H1 (cell line): Measurements from ENCODE around the gene CRPPA. TPM values are rescaled to one million over a fixed set of nuclear protein-coding genes. Genes with fewer than 3 reads are reported as not detected.

ENCODE experiments used
- CTCF ChIA-PET: fragments of 300-600 bp; sonication (Branson Sonifier 250); formaldehyde crosslinking; loops from one replicate; lab custom pipeline; 2021; ENCODE audit not compliant: partially characterized antibody; lab: Charles Lee
- POLR2A ChIA-PET: fragments of 300-600 bp; sonication (Branson Sonifier 250); formaldehyde crosslinking; loops from one replicate; lab custom pipeline; 2021; ENCODE audit warnings: inconsistent platforms; ENCODE audit not compliant: partially characterized antibody; lab: Charles Lee
- DNase-seq, 2 experiments: peaks; one replicate each; pipeline versions ENCODE4 v3.0.0 to v3.0.0-alpha.2; 2010 to 2022; ENCODE audit warnings: low spot score in 2 of 2, low read depth in 1 of 2, mixed read lengths in 1 of 2
- FAIRE-seq: peaks from 2 replicates; lab custom pipeline; 2011; peaks lifted over from hg19 to GRCh38; lab: Jason Lieb, UNC
- H2AFZ ChIP-seq: 2 replicates; pipeline ENCODE4 v1.8.1; 2012; ENCODE audit warnings: low read length, inconsistent platforms
- H2AK5ac ChIP-seq: 2 replicates; pipeline ENCODE4 v1.6.1; 2013; ENCODE audit warnings: low read depth, low read length
- H2BK120ac ChIP-seq: replicated peaks from 2 replicates; pipeline ENCODE3; 2013; ENCODE audit warnings: low read depth, low read length, inconsistent platforms
- H2BK12ac ChIP-seq: 2 replicates; pipeline ENCODE4 v1.6.1; 2013; ENCODE audit warnings: low read depth, low read length
- H2BK15ac ChIP-seq: 2 replicates; pipeline ENCODE4 v1.6.1; 2013; ENCODE audit warnings: low read length
- H2BK20ac ChIP-seq: 2 replicates; pipeline ENCODE4 v1.6.1; 2013; ENCODE audit warnings: low read length
- H2BK5ac ChIP-seq: 2 replicates; pipeline ENCODE4 v1.6.1; 2013; ENCODE audit warnings: low read depth, low read length
- H3K14ac ChIP-seq: 2 replicates; pipeline ENCODE4 v1.6.1; 2013; ENCODE audit warnings: inconsistent platforms; ENCODE audit not compliant: insufficient read length
- H3K18ac ChIP-seq: 2 replicates; pipeline ENCODE4 v1.6.1; 2013; ENCODE audit warnings: low read length; ENCODE audit errors: extremely low read depth
- H3K23ac ChIP-seq: 2 replicates; pipeline ENCODE4 v1.6.1; 2013; ENCODE audit warnings: inconsistent platforms; ENCODE audit not compliant: insufficient read length
- H3K23me2 ChIP-seq: 2 replicates; pipeline ENCODE4 v1.6.1; 2013; ENCODE audit warnings: low read depth, low read length
- H3K27ac ChIP-seq: 2 replicates; pipeline ENCODE4 v1.6.1; 2011; ENCODE audit warnings: low read depth, low read length, inconsistent platforms
- H3K27me3 ChIP-seq, 4 experiments: replicated peaks in 1 of 4; 1 replicate in 1 of 4; 2 replicates in 3 of 4; pipeline versions ENCODE4 v1.6.1 to v1.8.1; 2011 to 2013; ENCODE audit warnings: low read length in 3 of 4, mild to moderate bottlenecking in 3 of 4, inconsistent platforms in 2 of 4, mixed read lengths in 2 of 4, moderate library complexity in 1 of 4; ENCODE audit not compliant: control insufficient read depth in 3 of 4, insufficient read depth in 3 of 4; ENCODE audit errors: extremely low read depth in 1 of 4
- H3K36me3 ChIP-seq, 4 experiments: 2 replicates each; pipeline versions ENCODE4 v1.6.1 to v1.8.1; 2011 to 2013; ENCODE audit warnings: mild to moderate bottlenecking in 4 of 4, low read length in 3 of 4, moderate library complexity in 2 of 4, control low read depth in 1 of 4, inconsistent platforms in 1 of 4; ENCODE audit not compliant: insufficient read depth in 4 of 4, control insufficient read depth in 2 of 4
- H3K4ac ChIP-seq: replicated peaks from 2 replicates; pipeline ENCODE3; 2013; ENCODE audit warnings: low read length, low read depth, mixed read lengths, inconsistent platforms; ENCODE audit not compliant: insufficient read length
- H3K4me1 ChIP-seq, 4 experiments: replicated peaks in 1 of 4; 1 replicate in 1 of 4; 2 replicates in 3 of 4; pipeline versions ENCODE4 v1.6.1 to v1.8.1; 2011 to 2013; ENCODE audit warnings: low read length in 3 of 4, inconsistent platforms in 2 of 4, mixed read lengths in 1 of 4; ENCODE audit not compliant: insufficient read depth in 4 of 4, control insufficient read depth in 3 of 4
- H3K4me2 ChIP-seq, 2 experiments: 2 replicates each; pipeline versions ENCODE4 v1.6.1 to v1.8.1; 2011 to 2013; ENCODE audit warnings: low read depth in 2 of 2, low read length in 2 of 2, control low read depth in 1 of 2, inconsistent platforms in 1 of 2, mild to moderate bottlenecking in 1 of 2; ENCODE audit not compliant: insufficient read depth in 1 of 2
- H3K4me3 ChIP-seq, 4 experiments: fragments of 200-600, 300-600 bp in 1 of 4; sonication (generic), shearing (Covaris generic), sonication (Bioruptor Twin) in 1 of 4; 2 replicates each; pipeline versions ENCODE4 v1.5.1 to v1.8.1; 2011 to 2016; ENCODE audit warnings: low read length in 4 of 4, low read depth in 3 of 4, control low read depth in 2 of 4, inconsistent platforms in 2 of 4, mild to moderate bottlenecking in 2 of 4, mixed read lengths in 1 of 4, moderate library complexity in 1 of 4; ENCODE audit not compliant: insufficient read depth in 2 of 4; ENCODE audit errors: extremely low read depth in 1 of 4
- H3K56ac ChIP-seq: replicated peaks from 2 replicates; pipeline ENCODE3; 2013; ENCODE audit warnings: low read depth, mild to moderate bottlenecking, mixed read lengths, low read length, inconsistent platforms; ENCODE audit not compliant: insufficient read length
- H3K79me1 ChIP-seq: 2 replicates; pipeline ENCODE4 v1.6.1; 2013; ENCODE audit warnings: low read depth, low read length, control low read depth
- H3K79me2 ChIP-seq, 2 experiments: 2 replicates each; pipeline versions ENCODE4 v1.6.1 to v1.8.1; 2012 to 2013; ENCODE audit warnings: low read length in 2 of 2, mild to moderate bottlenecking in 2 of 2, inconsistent platforms in 1 of 2; ENCODE audit not compliant: insufficient read depth in 2 of 2, control insufficient read depth in 1 of 2
- H3K9ac ChIP-seq, 4 experiments: replicated peaks in 1 of 4; 1 replicate in 1 of 4; 2 replicates in 3 of 4; pipeline versions ENCODE4 v1.6.1 to v1.8.1; 2011 to 2013; ENCODE audit warnings: low read depth in 3 of 4, low read length in 3 of 4, control low read depth in 2 of 4, mild to moderate bottlenecking in 2 of 4, moderate library complexity in 2 of 4, inconsistent platforms in 1 of 4; ENCODE audit errors: extremely low read depth in 1 of 4
- H3K9me3 ChIP-seq, 2 experiments: 2 replicates each; pipeline versions ENCODE4 v1.6.1 to v1.8.1; 2012 to 2013; ENCODE audit warnings: mild to moderate bottlenecking in 2 of 2, moderate library complexity in 2 of 2, control low read depth in 1 of 2, inconsistent platforms in 1 of 2, low read depth in 1 of 2, low read length in 1 of 2, mixed read lengths in 1 of 2; ENCODE audit not compliant: insufficient read depth in 2 of 2
- H4K20me1 ChIP-seq, 2 experiments: replicated peaks in 1 of 2; 2 replicates each; pipeline versions ENCODE3 to v1.8.1; 2011 to 2013; ENCODE audit warnings: inconsistent platforms in 2 of 2, low read length in 2 of 2, mild to moderate bottlenecking in 1 of 2; ENCODE audit not compliant: insufficient read depth in 2 of 2, control insufficient read depth in 1 of 2
- H4K5ac ChIP-seq: 2 replicates; pipeline ENCODE4 v1.6.1; 2013; ENCODE audit warnings: low read length, low read depth, mixed read lengths, inconsistent platforms; ENCODE audit not compliant: insufficient read length
- H4K8ac ChIP-seq: 2 replicates; pipeline ENCODE4 v1.8.0; 2013; ENCODE audit warnings: mild to moderate bottlenecking, moderate library complexity, low read length, inconsistent platforms; ENCODE audit not compliant: insufficient read depth; ENCODE audit errors: extremely low read depth
- H4K91ac ChIP-seq: replicated peaks from 2 replicates; pipeline ENCODE3; 2013; ENCODE audit warnings: low read length, mixed read lengths, inconsistent platforms; ENCODE audit not compliant: insufficient read length
- ASH2L ChIP-seq: fragments of 200-600, 300-600 bp; sonication (generic); IDR thresholded peaks from one replicate; pipeline ENCODE4 v1.7.1; 2017; ENCODE audit warnings: low read length
- HDAC2 ChIP-seq, 2 experiments: fragments of 300-600 bp in 1 of 2; sonication (generic) in 1 of 2; IDR thresholded peaks; 2 replicates each; pipeline ENCODE4 v1.6.1; 2011 to 2012; ENCODE audit warnings: low read depth in 2 of 2, low read length in 2 of 2, mild to moderate bottlenecking in 2 of 2, moderate library complexity in 2 of 2, borderline replicate concordance in 1 of 2, inconsistent platforms in 1 of 2
- KDM5A ChIP-seq: fragments of 200-600 bp; IDR thresholded peaks from 2 replicates; pipeline ENCODE4 v1.7.1; 2012; ENCODE audit warnings: mild to moderate bottlenecking, low read length, inconsistent platforms, mixed read lengths
- RAD21 ChIP-seq, 2 experiments: IDR thresholded peaks in 1 of 2; conservative IDR thresholded peaks in 1 of 2; 2 replicates each; pipeline ENCODE4 v1.6.1; 2011; ENCODE audit warnings: low read depth in 2 of 2, low read length in 2 of 2, improper control_type of control experiment in 1 of 2, inconsistent platforms in 1 of 2, mild to moderate bottlenecking in 1 of 2, moderate library complexity in 1 of 2
- SIRT6 ChIP-seq: IDR thresholded peaks from one replicate; pipeline ENCODE4 v1.7.1; 2012; ENCODE audit warnings: low read length, inconsistent platforms
- SP2 ChIP-seq: IDR thresholded peaks from 2 replicates; pipeline ENCODE4 v1.6.1; 2012; ENCODE audit warnings: mild to moderate bottlenecking, low read length, inconsistent platforms
- TAF7 ChIP-seq: optimal IDR thresholded peaks from 2 replicates; pipeline ENCODE3; 2011; ENCODE audit warnings: low read depth, mild to moderate bottlenecking, inconsistent platforms, low read length, moderate library complexity, borderline replicate concordance
- TEAD4 ChIP-seq: IDR thresholded peaks from 2 replicates; pipeline ENCODE4 v1.6.1; 2012; ENCODE audit warnings: low read depth, low read length, inconsistent platforms, mixed read lengths
- YY1 ChIP-seq: IDR thresholded peaks from 2 replicates; pipeline ENCODE4 v1.6.1; 2011; ENCODE audit warnings: low read depth, mild to moderate bottlenecking, low read length
- ZNF274 ChIP-seq: IDR thresholded peaks from 2 replicates; pipeline ENCODE4 v1.7.0; 2012; ENCODE audit warnings: low read length, borderline replicate concordance; ENCODE audit errors: extremely low read depth
- WGBS, 2 experiments: shearing (Covaris generic) in 1 of 2; methylation state at CpG; one replicate each; pipeline versions ENCODE4 v1.1.6 to v1.1.7; 2013 to 2015; ENCODE audit warnings: low lambda C conversion rate in 2 of 2, mixed read lengths in 2 of 2, inconsistent platforms in 1 of 2, low coverage in 1 of 2, missing lambda C conversion rate in 1 of 2; ENCODE audit not compliant: insufficient replicate concordance in 2 of 2, insufficient coverage in 1 of 2, insufficient read length in 1 of 2; ENCODE audit errors: extremely low coverage in 1 of 2, missing lambda C conversion rate in 1 of 2; 5-methylcytosine and 5-hydroxymethylcytosine counted together
- polyA plus RNA-seq, 7 experiments: library from polyadenylated mRNA; depleted of rRNA in 3 of 7; stranded (reverse) in 5 of 7; unstranded in 2 of 7; fragments of >200 nt in 5 of 7; fragments of 200-250 nt in 2 of 7; gene quantifications; 1 replicate in 5 of 7; 2 replicates in 1 of 7; 4 replicates in 1 of 7; pipeline versions ENCODE4 v1.2.1 to v1.2.3, GENCODE V29; 2011 to 2013; ENCODE audit warnings: missing spikeins in 2 of 7, mixed read lengths in 2 of 7
- total RNA-seq: library from RNA; stranded (reverse); fragmentation: NEBNext Ultra II Directional; extraction: Animal tissue kit (Norgen Biotek cat#: 25700); gene quantifications from 2 replicates; pipeline ENCODE4 v1.2.1, GENCODE V29; 2021
- TF ChIP-seq, protein P1 (sequence below): IDR thresholded peaks from 2 replicates; pipeline ENCODE4 v1.6.1; 2011; ENCODE audit warnings: low read depth, mild to moderate bottlenecking, low read length; ENCODE audit not compliant: insufficient read depth

Gene CRPPA
- total and polyA plus RNA-seq, 2 of the 8 experiments (the other 6 are each of a cell fraction or from before 2014, with no cell fraction given), result 0.23 to 0.39 TPM

GRCh38 chr7:16428672-16429071 lies 7.3 kb upstream of the CRPPA start:
- no peak overlapping the region for H3K4me3 ChIP-seq
- no peak overlapping the region for H3K23ac ChIP-seq
- no peaks in the 10 kb centered on the region for H3K4me1 ChIP-seq
- no peak overlapping the region for H3K9ac ChIP-seq
- H3K9me3 ChIP-seq, result no peaks in the 10 kb centered on the region
- no peak for FAIRE-seq
- H4K5ac ChIP-seq, result no peak overlapping the region
- no peak overlapping the region for H3K14ac ChIP-seq
- H2BK120ac ChIP-seq, result no peak overlapping the region
- TF ChIP-seq TEAD4 (no peak), RAD21 (IDR thresholded peaks at IDR 0.05 in 1 of 2, conservative IDR thresholded peaks at IDR 0.05 in 1 of 2; ENCODE audit: low read depth in 2 of 2, low read length in 2 of 2) (no peak), ASH2L (no peak), TAF7 (no peak), YY1 (no peak), HDAC2 (IDR thresholded peaks at IDR 0.05; ENCODE audit: borderline replicate concordance in 1 of 2, low read depth in 2 of 2, low read length in 2 of 2) (no peak), SIRT6 (no peak), ZNF274 (no peak), KDM5A (no peak), SP2 (no peak)
- TF ChIP-seq, protein P1, sequence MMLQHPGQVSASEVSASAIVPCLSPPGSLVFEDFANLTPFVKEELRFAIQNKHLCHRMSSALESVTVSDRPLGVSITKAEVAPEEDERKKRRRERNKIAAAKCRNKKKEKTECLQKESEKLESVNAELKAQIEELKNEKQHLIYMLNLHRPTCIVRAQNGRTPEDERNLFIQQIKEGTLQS, result no peak
- H4K20me1 ChIP-seq, result no peaks in the 10 kb centered on the region
- no peak overlapping the region for H3K4me2 ChIP-seq
- no peak overlapping the region for H3K56ac ChIP-seq
- H3K79me2 ChIP-seq, result no peaks in the 10 kb centered on the region
- ChIA-PET POLR2A (no interaction called here), CTCF (no interaction called here)
- no peaks in the 10 kb centered on the region for H3K36me3 ChIP-seq
- no peak overlapping the region for H2BK15ac ChIP-seq
- WGBS, 2 experiments, result 89% methylated on average over 2 of the region's 2 CpGs; no CpG with 5 or more reads in 1 of the 2 experiments
- H3K79me1 ChIP-seq, result no peaks in the 10 kb centered on the region
- H4K8ac ChIP-seq, result no peak overlapping the region
- H2BK20ac ChIP-seq, result no peak overlapping the region
- H3K27me3 ChIP-seq, result no peaks in the 10 kb centered on the region
- H3K4ac ChIP-seq, result no peak overlapping the region
- no peak overlapping the region for H3K18ac ChIP-seq
- H3K23me2 ChIP-seq, result no peaks in the 10 kb centered on the region
- no peak for DNase-seq
- no peak overlapping the region for H3K27ac ChIP-seq
- no peak overlapping the region for H2AK5ac ChIP-seq
- no peak overlapping the region for H2AFZ ChIP-seq
- H2BK12ac ChIP-seq, result no peak overlapping the region
- no peak overlapping the region for H2BK5ac ChIP-seq
- no peak overlapping the region for H4K91ac ChIP-seq
